Activated CD4-positive, alpha-beta T cell treated with anti-CD3 and anti-CD28 coated beads, Interleukin-2, amount 50 U/mL, for 4 hours (primary cell): Measurements from ENCODE around the gene LDLRAD3.
"Not testable (repeated sequence)": the region's sequence is repeated elsewhere in the genome, so short reads cannot be mapped to it uniquely, and the experiment has no call there.

Experiments
- DNase-seq, 2 experiments: peaks; one replicate each; pipeline ENCODE4 v3.0.0-alpha.2; 2020

Gene LDLRAD3

DNA sequence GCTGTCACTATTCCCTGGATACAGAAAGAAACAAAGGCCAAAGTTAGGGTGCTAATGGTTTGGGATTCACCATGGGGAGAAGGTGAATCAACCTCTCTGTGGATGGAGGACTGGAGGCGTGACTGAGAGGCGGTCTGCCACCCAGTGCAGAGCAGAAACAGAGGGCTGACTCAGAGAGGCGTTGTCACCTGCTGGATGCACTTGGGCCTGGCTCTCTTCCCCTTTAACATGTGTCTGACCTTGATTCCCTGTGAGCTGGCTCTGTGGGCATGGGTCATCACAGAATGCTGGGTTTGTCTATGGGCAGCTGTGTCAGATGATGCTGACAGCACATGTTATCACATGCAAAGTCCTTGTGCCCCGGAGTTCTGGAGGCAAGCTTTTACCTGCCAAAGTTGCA, 75.9 kb downstream of the LDLRAD3 start:
- DNase-seq: no peak

DNA sequence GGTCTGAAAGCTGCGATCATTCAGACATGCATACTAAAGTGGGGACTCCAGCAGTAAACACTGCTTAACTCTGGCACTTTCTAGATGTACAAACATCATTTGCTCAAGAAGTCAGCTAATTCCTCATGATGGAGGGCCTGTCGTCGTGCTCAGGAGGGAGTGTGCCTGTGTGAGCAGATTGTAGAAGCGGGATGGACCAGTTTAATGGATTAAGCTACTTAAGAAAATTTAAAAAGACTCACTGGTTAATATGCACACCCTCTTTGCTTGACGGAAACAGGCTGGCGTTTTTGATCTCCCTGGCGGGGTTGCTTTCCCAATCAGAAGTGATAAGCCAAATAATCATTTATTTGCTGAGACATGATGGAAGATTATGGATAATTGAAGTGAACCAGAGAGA, 79.0 kb downstream of the LDLRAD3 start:
- no peak for DNase-seq

DNA sequence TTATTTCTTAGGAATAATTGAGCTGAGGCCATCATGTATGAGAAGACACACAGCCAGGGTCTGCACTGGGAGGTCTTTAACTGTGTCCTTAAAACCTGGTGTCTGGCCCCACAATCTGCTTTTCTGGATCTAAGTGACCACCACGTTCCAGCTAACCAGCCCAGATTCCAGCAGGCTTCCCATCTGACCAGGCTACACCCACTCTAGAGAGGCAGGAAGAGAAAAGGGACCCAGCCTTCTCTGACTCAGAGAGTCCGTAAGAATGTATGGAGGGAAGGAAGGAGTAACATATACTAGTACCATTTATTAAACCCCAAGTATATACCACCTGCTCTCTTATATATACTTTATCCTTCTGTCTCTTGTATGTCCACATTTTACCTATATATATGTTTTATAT, 80.1 kb downstream of the LDLRAD3 start:
- no peak for DNase-seq

GRCh38 chr11:36024716-36025115, 80.9 kb downstream of the LDLRAD3 start:
- DNase-seq: no peak

DNA sequence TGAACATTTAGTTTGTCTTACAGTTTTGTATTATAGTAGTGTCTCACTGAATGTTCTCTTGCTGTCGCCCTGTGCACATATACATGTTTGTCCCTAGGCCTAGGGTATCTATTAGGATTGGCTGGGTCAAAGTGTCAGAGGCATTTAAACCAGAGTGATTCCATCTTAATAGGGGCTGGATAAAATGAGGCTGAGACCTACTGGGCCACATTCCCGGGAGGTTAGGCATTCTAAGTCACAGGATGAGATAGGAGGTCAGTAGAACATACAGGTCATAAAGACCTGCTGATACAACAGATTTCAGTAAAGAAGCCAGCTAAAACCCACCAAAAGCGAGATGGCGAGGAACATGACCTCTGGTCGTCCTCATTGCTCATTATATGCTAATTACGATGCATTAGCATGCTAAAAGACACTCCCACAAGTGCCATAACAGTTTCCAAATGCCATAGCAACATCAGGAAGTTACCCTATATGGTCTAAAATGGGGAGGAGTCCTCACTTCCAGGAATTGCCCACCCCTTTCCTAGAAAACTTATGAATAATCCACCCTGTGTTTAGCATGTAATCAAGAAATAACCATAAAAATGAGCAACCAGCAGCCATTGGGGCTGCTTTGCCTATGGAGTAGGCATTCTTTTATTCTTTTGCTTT, 82.6 kb downstream of the LDLRAD3 start:
- DNase-seq: no peak

DNA sequence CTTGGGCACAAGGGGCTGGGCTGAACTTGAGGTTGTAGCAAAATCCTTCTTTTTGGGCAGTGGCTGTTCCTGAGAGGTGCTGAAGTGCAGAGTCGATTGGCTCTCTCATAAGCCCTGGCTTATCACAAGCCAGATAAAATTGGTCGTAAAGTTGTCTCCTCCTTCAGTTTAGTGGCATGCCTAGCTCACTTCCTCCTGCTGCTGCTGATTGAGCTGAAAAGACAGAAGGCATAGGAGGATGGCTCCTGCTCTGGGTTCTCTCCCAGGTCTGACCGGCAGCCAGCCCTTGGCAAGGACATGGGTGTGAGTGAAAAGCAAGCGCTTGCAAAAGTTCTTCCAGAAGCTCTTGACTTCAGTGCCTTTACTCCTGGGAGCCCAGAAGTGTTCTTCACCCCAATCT, 83.9 kb downstream of the LDLRAD3 start:
- no peak for DNase-seq

- no peak for DNase-seq
Observed at GRCh38 chr11:36029616-36030015, 85.8 kb downstream of the LDLRAD3 start.

DNA sequence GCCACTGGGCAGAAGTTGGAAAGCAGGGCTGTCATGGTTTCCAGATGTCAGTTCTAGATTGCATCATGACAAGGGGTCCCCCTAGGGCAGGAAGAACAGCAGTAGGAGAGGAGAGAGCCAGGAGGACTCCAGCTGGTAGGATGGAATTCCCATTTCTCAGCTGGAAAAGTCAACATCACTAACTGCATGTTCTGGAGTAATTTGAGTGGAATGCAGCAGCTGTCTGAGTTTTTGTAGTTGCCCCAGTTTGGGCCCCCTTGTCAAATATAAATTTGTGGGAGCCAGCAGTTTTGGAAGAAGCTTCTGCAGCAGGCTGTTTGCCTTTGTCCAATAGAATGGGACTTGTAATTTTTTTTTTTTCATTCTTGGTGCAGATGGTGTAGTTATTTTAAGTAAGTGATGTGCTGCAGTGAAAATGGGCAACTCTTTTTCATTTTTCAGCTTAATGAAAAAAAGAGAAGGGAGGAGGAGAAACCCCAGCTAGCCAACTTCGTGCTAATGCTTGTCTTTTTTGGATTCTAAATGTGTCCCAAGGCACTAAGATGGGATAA, 86.9 kb downstream of the LDLRAD3 start:
- DNase-seq: no peak

DNA sequence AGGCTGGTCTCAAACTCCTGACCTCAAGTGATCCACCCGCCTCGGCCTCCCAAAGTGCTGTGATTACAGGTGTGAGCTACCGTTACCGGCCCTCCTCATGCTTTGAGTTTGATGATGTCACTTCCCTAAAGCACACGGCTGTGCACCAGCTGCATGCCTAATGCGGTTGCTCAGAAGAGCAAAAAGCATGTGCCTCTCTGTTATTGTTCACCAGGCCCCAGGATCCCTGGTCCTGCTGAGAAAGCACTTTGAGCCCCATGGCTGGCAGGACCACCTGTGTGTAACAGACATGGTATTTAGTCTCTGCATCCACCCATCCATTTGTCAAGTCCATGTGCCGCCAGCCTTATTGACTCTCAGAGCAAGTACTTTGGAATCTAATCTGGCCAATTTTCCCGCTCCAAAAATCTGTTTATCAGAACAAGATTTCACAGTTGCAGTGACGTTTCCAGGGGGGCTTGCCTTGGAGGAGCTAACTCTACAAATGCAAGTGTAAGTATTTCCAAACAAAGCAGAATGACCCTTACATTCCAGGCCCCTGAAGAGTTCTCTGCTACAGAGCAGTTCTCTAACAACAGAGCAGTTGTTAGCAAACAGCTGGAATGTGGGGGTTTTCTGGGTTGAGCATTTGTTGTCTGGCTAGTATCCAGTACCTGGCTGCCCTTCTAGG, 89.4 kb downstream of the LDLRAD3 start:
- DNase-seq: no peak

DNA sequence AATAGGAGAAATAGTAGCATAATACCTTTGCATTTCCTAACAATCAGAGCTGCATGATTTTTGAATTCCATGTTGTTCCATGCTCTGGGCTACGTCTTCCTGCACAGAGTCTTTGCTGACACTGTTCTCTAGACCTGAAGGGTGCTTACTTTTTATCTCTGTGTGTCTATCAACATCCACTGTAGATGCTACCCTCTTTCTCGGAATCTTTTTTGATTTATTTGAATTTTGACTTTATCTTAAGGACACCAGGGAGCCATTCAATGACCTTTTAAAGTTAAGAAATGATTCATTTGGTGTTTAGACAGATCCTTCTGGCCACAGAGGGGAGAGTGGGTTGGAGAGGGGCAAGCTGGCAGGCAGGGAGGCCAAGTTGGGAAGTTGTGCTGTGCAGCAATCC, 90.1 kb downstream of the LDLRAD3 start:
- DNase-seq: no peak

DNA sequence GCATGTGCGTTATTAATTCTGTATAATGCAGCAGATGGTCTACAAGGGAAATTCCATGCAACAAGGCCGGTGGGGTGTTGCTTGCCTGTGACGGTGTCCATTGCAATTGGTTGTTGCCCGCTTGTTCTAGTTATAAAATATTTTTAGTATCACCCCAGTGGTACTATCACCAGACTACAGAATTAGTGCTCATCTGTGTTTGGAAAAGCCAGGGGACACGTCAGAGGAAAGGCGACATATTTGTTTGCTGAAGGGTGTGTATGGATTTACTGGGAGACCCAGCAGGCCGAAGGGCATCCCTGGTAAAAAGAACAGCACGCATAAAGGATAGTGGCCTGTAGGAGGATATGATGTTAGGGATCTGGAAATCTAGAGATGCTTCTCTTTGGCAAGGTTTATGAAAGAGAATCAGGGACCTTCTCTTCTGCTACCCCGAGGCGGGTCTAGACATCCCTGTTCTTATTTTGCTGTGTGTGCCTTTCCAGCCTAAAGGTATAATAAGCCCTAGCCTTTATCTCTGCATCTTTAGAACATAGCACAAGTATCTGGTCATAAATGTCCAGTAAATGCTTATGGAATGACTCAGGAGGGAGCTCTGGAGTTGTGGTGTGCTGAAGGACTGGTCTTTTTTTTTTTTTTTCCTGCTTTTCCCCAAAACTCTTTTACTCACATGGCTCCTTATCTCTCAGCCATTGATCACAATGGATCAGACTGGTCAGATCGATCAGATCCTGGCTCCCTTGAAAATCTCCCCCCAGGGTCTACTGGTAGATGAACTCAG, 90.9 kb downstream of the LDLRAD3 start:
- DNase-seq: no peak

GRCh38 chr11:36035454-36035853, 91.6 kb downstream of the LDLRAD3 start:
- DNase-seq: no peak

GRCh38 chr11:36035999-36036398, 92.1 kb downstream of the LDLRAD3 start:
- no peak for DNase-seq

DNA sequence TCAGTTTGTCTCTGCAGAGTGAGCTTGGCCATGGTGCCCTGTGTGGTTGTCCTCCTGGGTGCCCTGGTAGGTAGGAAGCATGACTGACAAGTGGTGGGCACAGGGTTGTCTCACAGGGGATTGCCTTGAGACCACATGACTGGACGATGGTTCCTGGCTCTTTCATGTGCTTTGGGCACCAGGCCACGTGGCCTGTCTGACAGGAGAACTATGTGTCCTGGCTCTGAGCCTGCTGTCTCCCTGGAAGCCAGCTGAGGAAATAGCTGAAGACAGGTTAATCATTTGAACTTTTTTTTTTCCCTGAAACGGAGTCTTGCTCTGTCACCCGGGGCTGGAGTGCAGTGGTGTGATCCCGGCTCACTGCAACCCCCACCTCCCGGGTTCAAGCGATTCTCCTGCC, 93.2 kb downstream of the LDLRAD3 start:
- DNase-seq: no peak

DNA sequence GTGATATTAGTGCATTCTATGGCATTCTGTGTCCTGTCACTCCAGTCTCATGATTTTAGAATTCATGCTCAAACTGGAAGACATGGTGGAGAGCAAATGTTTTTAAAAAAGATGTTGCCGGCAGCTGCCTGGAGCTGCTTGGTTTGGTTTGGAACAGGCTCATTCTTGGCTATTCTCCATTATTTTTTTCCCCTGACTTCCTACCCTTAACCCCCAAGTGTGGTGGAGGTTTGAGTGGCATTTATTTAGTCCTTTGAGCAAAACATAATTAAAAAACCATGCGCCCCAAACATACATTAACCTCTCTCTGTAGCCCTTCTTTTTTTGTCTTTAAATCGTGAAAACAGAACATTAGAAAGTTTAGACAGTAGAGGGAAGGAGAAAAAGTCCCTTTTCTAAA, 94.7 kb downstream of the LDLRAD3 start:
- no peak for DNase-seq

DNA sequence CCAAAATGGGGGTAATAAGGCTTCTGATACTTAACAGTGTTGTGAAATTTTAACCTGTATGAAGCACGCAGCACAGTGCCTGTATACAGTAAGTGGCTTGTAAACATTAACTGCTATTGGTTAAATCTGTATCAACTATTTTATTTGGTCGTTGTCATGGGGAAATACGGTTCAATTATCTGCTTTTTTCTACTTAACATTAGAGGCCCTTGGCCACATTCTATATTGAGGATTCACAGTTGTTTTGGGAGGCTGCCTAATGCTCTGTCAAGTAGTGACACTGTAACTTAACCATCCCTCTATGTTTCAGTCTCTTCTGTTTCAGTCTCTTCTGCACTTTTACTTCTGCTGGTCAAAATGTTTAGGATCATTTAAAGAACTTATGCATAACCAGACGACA, 95.6 kb downstream of the LDLRAD3 start:
- DNase-seq: no peak

DNA sequence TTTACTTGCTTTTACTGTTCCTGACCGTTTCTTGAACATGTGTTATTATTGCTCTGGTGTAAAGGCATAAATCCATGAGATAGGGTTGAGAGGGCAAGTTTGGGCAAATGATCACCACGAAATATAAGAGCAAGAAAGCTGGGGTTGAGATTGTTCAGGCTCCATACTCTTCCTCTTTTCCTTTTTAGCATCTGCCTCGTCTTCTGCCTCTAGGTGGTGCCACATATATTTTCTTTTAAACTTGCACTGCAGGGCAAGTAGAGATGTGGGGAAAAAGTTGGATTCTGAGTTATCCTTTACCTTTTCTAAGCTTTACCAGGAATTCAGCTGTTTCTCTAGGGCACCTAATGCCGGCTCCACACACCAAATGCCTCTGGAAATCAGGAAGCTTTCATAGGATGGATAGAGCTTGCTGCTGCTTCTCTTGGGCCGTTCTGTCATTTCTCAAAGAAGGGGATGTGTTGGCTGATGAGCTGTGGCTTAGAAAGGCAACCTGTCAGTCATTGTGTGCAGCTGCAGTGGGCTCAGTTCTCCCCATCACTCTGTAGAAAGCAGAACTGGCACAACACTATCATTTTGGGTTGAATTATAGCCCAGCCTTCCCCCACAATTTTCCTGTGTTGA, 98.2 kb downstream of the LDLRAD3 start:
- no peak for DNase-seq

DNA sequence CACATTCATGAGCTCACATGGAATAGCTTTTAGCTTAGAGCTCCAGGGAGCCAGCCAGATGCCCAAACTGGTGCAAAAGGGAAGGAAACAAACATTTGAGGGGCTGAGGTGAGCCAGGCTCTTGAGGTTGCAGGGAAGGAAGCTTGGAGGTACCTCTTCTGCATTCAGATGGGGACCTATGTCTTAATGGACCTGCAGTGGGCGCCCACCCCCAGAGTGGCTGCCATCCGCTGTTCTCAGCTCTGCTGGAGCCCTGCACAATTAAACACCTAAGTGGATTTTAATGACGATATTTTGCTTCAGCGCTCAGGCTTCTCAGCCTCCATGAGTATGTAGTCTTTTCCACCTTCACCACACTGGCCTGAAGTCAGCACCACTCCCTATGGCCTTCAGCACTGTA, 100.8 kb downstream of the LDLRAD3 start:
- no peak for DNase-seq

DNA sequence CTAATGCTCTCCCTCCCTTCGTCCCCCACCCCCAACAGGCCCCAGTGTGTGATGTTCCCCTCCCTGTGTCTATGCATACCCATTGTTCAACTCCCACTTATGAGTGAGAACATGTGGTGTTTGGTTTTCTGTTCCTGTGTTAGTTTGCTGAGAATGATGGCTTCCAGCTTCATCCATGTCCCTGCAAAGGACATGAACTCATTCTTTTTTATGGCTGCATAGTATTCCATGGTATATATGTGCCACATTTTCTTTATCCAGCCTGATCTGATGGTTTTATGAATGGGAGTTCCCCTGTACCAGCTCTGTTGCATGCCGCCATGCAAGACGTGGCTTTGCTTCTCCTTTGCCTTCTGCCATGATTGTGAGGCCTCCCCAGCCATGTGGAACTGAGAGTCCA, 102.1 kb downstream of the LDLRAD3 start:
- DNase-seq: not testable (repeated sequence)

DNA sequence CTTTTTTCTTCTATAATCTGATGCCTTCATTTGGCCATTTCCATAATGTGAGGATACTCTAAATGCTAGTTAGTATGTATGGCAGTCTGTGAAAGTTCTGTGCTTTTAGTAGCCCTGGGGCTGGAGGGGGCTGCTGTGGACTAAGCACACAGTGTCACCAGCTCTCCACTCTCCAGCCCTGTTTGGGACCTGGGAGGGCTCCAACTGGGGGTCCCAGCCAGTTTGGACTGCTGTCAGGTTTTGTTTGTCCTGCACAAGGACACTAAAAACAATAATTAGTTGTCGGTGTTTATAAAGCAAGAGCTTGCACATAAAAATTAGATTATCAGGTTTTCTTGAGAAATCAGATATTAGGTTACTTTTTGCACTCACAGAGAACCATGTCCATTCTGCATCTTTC, 103.1 kb downstream of the LDLRAD3 start:
- no peak for DNase-seq

- no peak for DNase-seq
Observed at GRCh38 chr11:36047344-36047743, 103.5 kb downstream of the LDLRAD3 start.

DNA sequence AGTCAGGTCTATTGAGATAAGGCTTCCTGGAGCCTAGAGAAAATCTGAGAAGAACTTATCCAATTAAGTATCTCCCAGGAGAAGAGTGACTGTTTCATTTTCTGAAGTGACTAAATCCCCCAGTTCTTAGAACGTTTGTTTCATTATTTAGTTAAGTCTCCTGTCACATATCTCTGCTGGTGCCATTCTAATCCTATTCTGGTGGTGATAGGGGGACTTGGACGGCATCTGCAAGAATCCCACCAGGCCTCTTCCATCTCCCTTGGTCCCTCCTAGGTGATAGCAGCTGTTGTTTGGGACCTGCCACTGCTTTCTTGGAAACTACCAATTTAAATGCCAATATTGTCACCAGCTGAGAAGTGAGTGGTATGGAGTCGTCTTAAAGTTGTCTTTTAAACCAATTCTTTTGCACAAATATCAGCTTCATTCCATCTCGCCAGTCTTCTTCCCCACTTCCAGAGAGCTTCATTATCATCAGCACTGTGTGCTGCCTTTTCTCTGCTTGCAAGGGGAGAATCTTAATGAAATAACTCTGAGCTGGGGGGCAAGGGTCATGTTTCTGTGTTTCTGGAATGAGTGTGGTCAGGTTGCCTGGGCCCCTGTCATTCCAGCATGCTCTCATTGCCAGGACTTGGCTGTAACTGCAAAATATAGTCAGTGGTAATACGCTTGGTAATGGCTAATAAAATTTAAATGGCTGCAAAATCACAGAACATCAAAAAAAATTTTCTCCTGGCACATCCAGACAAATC, 104.8 kb downstream of the LDLRAD3 start:
- DNase-seq: no peak
